CD4-positive, alpha-beta T cell treated with Interleukin-2 at 100 ng/mL for 4 hours (primary cell): ENCODE data around the gene TMPRSS2.

Source experiments
- DNase-seq: peaks from one replicate; pipeline ENCODE4 v3.0.0-alpha.2; 2020; ENCODE audit warnings: low spot score

TMPRSS2 gene

DNA sequence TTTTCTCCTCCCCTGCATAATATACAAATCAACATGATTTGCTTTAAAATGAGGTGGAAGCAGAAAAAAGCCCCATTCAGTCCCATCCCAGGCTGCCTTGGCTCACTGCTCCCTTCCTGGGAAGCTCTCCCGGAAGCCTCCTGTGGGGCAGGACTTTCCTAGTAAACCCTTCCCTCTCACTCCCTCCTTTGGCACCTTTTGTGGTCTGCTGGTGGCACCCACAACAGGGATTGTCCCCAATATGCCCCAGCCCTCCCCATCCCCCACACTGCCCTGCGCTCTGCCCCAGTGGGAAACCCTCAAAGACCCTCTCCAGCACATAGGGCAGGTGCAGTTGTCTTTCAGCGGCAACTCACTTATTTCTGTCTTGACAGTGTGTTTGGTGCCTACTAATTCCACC, 1.8 kb upstream of the TMPRSS2 start:
- no peak for DNase-seq

DNA sequence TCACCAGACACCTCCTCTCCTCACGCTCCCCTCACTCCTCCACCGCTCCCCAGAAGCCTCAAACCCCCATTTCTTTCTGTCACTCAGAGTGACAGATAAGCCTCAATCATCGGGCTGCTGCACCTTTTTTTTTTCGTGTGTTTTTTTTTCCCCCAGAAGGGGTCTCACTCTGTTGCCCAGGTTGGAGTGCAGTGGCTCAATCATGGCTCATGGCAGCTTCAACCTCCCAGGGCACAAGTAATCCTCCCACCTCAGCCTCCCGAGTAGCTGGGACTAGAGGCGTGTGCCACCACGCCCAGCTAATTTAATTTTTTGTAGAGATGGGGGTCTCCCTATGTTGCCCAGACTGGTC, 1.2 kb upstream of the TMPRSS2 start:
- no peak for DNase-seq

DNA sequence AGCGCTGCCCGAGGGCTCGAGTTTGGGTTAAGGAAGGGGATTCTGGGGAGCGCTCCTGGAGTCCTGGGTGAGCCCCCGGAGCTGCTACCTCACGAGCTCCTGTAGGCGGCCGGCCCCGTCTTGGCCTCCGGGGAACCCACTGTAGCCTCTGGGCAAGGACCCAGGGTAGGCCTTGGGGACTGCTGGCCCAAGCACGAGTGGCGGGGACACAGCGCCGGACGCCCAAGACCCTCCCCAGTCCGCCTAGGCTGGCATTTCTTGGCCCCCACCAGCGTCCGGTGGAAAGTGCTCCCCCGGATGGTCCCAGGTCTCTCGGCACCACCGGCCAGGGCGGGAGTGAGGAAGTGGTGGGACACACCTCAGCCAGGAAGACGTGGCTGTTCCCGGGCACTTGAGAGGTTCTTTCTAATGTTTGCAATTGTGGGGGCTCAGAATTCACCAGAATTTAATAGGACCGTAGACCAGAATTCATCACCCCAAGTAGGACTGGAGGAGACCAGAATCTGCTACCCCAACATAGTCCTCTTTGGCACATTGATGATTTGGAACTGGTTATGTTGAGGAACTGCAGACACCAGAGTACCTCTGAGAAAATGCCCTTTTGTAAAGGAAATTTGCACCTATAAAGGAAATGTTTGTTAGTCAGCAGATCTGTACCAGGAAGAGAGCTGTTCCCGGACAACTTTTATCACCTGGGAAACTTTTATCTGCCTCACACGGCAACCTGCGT, 622 bp upstream of the TMPRSS2 start:
- no peak for DNase-seq

DNA sequence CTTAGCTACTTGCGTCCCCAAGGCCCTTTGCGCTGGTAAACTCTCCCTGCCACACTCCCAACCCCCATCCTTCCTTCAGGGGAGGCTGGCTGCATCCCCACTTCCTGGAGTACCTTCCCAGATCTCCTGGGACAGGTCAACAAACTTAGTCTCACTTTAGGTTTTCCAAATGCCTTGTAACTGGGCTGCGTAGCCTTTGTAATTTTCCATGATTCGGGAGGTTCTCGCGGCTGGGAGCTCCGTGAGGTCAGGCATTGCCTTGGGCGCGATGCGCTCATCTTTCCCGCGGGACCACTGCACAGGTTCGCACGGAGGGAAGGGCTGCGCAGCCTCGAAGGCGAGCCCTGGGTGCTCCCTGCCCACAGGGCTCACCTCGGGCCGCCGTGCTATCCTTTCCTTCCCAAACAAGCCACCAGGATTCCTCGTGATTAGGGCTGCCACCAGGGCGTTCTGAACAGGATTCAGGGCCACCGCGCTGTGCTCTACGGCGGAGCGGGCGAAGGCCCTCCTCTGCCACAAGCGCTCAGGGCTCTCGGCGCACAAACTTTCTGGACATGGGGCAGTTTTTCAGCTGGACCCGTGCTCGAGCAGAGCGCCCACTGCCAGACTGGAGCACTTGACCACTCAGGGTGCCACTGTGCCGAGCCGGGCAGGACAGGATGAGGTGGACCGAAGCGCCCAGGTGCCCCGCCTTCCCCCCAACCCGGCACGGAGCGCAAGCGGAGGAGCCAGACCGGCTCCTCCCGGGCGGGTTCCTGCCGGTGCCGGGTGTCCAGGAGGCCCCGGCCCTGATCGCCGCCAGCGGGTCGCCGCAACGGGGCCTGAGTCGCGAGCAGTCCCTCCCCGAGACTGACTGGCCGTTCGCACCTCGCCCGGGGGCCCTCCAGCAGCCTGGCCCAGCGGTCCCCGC, 1.1 kb downstream of the TMPRSS2 start:
- DNase-seq, result no peak

DNA sequence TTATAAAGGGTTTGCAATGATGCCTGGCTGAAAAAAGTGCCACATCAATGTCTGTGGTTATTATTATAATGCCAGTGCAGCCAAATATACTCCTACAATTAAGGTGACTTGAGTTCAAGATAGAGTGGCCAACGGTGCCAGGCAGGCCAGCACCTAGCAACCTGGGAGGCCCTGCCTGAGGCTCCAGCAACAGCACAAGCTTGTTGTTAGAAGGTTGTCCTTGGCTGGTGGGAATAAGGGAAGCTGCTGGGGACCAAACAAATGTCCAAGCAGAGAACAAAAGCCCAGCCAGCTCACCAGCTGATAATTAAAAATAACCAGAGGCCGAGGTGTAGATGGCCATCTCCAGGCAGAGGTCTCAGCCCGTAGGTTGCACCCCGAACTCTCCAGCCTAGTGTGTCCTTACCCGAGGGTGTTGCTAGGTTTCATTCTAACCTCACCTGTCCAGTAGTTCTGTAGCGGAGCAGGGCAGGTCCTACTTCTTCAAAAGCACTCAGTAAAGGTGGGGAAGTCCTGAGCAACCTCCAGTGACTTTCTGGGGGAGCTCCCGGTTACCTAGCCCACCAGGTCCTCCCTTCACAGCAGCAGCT, 1.9 kb downstream of the TMPRSS2 start:
- DNase-seq, result no peak

DNA sequence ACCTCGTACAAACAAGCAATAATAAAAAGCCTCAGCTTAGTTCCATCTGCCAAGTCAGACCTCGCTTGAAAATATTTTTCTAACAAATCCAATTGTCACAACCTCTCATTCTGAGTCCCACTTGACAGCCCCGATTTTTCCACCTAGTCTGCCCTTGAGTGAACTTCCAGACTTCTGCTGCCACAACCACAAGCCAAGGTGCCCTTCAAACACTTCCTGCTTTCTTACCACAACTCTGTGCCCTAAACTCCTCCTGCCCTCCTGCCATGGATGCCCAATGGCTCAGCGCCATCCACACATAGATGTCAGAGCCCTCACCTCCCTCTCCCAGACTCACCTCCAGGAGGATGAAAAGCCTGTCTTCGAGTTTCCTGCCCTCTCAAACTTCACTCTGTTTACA, 3.9 kb downstream of the TMPRSS2 start:
- DNase-seq, result no peak

DNA sequence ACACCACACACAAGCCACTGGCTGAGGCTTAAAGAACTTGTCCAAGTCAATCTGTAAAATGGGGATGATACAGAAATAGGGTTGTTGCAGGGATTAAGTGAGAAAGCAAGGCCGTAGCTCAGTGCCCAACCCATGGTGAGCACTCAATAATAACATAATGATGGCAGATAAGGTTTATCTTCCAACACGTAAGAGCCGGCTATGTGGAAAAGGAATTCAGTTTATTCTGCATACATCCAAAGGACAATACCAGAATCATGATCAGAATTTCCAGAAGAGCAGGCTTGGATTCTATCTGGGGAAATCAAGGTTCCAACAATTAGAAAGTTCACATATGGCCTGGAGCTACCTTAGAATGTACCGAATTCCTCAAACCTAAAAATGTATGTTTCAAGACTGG, 4.6 kb downstream of the TMPRSS2 start:
- DNase-seq, result no peak

DNA sequence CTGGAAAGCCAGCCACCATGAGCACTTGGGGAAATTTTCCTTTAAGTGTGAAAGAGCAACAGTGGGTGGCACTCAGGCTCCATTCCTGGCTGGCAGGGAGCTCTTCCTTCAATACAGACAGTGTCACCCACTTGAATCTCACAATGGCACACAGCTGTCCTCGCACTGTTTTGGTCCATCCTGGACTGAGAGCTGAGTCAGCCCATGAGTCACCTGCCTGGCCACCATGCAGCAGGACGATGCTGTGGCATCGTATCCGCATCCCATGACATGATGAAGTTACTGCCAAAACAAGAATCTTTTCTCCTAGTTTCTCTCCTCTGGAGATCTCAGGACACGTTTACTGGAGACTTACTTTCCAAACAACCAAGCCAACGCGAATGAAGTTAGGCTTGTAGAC, 6.0 kb downstream of the TMPRSS2 start:
- DNase-seq, result no peak

DNA sequence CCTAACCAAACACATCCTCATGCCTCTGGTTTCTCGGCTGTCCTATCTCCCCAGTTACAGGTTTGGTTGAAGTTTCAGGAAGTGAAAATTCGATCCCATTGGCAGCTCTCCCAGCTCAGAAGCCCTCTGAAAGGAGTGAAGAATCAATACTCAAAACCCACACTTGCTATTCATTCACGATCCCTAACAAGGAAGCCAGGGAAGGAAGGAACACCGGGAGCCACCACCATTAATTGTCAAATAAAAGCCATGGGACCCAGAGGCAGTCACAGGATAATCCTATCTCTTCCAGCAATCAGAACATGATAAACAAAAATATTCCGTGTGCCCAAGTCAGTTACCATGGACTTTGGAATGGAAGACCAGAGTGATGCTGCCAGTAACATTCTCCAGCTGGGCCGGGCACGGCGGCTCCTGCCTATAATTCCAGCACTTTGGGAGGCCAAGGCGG, 7.0 kb downstream of the TMPRSS2 start:
- no peak for DNase-seq

DNA sequence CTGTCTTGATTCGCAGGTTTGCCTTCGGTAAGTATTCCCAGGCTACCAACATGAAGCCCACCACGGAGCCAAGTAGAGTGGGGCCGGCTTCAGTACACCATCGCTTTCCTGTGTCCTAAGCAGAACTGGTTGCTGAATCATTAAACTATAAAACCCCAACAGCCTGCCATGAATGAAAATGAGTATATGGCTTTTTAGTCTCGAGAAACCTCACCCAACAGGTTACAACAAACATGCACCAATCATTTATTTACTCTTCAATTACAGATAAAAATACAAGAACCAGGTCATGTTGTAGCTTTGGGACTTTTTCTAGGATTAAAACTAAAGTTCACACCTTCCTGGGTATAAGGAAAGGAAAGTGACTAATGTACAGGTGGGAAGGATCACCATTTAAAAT, 7.6 kb downstream of the TMPRSS2 start:
- no peak for DNase-seq

DNA sequence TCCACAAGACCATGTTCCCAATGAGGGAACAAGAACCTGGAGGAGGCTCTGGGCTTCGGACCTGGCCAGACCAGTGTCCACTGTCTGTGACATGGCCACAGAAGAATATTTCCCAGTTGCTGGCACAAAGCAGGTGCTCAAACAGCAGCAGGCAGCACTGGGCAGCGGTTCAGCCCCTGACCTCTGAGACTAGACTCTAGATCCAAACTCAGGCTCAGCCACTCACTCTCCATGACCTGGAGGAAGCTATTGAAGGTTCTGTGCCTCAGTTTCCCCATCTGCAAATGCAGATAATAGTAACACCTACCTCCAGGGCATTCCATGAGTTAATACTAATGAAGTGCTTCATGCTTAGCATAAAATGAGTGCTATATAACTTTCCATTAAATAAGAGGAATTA, 8.0 kb downstream of the TMPRSS2 start:
- no peak for DNase-seq

DNA sequence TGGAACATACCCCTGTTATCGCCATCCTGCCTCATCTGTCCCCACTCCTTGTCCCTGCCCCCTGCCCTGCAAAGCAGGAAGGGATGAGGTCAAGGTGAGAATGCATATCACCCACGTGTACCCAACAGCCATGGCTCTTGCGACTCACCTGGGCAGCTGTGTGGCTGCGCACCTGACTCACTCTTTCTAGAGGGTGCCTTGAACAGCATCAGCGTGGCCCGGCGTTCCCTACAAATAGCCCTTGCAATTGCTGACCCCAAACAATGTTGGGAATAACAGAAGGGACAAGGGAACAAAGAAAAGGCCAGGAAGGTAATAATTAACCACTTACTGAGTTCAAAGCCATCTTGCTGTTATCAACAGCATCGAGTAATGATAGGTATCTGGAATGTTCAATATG, 10.2 kb downstream of the TMPRSS2 start:
- no peak for DNase-seq

DNA sequence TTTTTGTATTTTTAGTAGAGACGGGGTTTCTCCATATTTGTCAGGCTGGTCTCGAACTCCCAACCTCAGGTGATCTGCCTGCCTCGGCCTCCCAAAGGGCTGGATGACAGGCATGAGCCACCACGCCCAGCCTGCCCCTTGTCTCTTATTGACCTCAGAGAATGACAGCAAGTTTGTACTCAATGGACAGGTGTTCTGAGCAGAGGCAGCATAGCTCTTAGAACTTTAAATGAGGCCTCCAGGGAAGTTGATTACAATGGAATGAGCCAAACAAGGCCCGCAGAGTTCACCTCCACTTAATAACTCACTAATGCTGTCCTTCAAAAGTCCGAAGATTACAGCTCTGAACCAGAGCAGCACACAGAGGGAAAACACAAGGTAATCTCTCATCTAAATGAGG, 10.9 kb downstream of the TMPRSS2 start:
- DNase-seq, result no peak

DNA sequence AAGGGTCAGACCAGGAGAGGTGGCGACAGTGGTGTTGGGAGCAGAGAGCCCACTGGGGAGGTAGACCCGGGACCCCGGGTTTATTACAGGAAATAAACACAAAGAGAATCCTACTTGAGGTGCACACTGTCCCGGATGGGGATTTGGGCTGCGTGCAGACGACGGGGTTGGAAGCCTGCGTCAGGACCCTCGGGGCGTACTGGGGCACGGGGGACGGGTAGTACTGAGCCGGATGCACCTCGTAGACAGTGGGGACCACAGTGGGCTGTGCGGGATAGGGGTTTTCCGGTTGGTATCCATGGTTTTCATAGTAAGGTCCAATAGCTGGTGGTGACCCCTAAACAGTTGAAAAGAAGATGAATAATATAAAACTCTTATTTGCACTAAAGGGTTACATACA, 13.7 kb downstream of the TMPRSS2 start:
- DNase-seq, result no peak

DNA sequence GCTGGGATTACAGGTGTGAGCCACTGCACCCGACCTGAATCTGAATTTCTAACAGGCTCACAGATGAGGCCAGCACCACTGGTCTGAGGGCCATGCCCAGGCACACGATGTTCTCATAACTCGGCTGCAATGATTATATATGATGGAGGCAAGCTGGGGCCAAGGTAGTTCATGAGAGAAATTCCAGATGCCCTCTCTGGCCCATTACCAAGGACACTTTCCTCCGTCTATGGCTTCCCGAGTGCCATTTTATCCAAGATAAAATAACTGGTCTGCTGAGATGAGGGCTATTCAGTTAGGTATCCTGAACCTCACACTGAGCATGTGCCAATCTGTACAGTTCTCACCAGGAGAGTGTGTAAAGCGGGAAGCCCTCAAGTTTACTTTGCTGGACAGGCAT, 16.5 kb downstream of the TMPRSS2 start:
- DNase-seq, result no peak

DNA sequence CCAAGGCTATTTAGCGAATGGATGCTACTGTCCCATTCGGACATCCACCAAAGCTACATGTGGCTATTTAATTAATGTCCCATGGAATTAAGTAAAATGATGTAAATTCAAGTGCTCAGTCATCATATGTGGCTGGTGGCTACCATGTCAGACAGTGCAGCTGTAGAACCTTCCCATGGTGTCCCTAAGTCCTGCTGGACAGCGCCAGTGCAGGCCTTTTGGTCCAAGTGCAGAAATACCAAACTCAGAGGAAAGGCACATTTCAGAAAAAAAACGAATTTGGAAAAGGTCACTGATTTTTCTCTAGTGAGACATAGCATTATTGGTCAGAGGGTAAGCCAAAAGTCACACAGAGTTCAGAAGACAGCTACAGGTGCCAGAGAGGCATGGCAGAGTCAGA, 17.6 kb downstream of the TMPRSS2 start:
- DNase-seq, result no peak

DNA sequence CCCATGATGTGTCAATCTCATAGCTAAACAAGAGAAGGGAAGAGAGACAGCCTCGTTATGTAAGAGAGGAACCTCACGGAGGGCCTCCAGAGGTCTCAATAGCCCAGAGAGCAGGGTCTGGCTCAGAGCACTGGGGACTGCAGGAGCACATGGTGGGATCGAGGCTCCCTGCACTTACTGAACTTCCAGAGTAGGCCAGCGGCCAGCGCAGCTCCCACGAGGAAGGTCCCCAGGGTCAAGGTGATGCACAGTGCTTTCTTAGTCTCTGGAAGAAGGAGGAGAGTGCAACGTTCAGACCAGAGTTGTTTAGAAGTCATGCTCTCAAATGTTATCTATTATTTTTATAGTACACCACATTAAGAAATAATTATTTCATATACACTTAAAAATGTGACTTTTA, 18.6 kb downstream of the TMPRSS2 start:
- DNase-seq, result no peak

DNA sequence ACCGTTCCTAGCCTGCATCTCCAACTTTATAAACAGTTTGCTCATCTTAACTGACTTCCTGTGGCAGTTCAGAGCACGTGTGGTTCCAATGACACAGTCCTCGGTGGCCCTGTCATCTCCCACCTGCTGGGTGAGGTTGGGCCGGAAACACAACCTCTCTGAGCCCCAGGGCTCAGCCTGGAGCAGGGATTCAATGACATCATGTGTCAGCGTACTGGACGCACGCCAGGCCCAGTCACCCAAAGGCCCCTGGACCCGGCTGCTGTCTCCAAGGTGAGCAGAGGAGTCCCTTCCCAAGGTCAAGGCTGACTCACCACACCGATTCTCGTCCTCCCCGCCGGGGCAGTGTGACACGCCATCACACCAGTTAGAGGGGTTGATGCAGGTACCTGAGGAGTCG, 19.9 kb downstream of the TMPRSS2 start:
- no peak for DNase-seq

DNA sequence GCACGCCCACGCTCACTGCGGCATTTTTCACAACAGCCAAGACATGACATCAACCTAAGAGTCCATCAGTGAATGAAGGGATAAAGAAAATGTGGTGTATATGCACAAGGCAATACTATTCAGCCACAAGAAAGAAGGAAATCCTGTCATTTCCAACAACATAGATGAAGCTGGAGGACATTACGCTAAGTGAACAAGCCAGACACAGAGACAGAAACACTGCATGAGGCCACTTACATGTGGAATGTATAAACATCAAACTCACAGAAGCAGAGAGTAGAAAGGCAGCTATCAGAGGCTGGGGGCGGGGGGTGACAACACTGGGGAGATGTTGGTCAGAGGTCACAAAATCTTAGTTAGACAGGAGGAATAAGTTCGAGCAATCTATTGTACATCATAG, 20.9 kb downstream of the TMPRSS2 start:
- DNase-seq, result no peak

DNA sequence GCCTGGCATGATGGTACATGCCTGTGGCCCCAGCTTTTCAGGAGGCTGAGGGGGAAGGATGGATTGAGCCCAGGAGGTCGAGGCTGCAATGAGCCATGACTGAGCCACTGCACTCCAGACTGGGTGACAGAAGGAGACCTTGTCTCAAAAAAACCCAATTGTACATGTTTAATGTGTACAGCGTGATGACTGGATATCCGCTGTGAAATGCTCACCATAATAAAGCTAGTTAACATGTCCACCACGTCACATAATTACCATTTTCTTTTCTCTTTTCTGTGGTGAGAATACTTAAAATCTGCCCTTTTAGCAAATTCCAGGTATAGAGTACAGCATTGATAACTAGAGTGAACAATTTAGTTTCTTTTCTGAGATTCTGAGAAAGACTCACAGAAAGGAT, 24.0 kb downstream of the TMPRSS2 start:
- DNase-seq, result no peak

DNA sequence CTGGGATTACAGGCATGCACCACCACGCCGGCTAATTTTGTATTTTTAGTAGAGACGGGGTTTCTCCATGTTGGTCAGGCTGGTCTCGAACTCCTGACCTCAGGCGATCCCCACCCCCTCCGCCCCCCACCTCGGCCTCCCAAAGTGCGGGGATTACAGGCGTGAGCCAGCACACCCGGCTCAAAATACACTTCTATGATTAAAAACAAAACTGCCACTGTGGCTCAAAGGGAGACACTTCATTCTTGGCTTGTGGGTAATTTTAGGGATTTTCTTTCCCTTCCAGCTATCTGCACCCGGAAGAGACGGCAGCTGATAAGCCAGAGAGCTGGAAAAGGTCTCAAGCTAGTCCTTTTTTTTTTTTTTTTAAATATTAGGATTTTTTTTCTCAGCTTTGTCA, 24.5 kb downstream of the TMPRSS2 start:
- no peak for DNase-seq

DNA sequence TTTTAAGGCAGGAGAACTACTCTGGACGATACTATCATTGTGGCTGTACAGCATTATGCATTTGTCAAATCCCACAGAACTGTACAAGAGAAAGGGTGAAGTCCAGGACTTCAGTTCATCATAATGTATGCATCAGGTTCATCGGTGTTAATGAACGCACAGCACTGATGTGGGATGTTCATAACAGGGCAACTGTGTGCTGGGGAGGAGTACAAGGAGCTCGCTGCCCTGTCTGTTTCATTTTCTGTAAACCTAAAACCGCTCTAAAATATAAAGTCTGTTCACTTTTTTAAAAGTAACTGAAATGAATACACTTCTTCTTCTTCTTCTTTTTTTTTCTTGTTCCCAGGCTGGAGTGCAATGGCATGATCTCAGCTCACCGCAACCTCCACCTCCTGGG, 25.0 kb downstream of the TMPRSS2 start:
- DNase-seq, result no peak

DNA sequence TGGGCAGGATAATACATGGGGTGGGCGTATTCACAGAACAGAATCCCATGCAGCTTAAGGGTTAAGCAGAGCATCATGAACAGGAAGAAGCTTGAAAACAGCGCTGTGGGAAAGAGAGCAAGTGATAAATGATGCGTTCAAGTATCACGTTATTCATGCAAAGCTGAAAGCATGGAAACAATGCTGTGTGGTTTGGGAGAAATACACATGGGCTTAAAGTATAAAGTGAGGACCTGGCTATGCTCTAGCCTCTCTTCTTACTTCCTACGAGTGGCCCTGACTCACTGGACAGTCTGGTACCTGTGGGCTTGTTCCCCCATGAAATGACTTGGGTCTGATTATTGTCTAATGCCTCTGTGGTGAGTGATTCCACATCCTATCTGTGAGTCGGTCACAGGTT, 25.7 kb downstream of the TMPRSS2 start:
- no peak for DNase-seq
